Measurements from ENCODE around the gene GABBR1. TPM values are rescaled to one million over a fixed set of nuclear protein-coding genes. Genes with fewer than 3 reads are reported as not detected.

GABBR1 gene
- total and polyA plus RNA-seq, 2 donors (not counting 1 experiment from before 2014, with no cell fraction given) = 198 to 241 TPM

DNA sequence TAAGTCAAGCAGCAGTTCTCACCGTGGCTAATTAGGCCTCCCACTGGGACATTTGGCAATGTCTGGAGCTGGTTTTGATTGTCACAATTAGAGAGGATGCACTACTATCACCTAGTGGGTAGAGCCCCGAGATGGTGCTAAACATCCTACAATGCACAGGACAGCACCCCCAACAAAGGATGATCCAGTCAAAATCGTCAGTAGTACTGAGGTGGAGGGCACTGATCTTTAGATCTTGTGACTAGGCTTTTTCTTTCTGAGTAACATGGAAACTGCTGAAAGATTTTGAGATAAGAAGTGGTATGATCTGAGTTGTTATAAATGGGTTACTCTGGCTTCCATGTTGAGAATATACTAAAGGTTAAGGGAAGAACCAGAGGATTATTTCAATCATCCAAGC is 85.4 kb downstream of the GABBR1 start:
- POLR2A ChIA-PET = no interaction called here

GRCh38 chr6:29537714-29538403 is 95.1 kb downstream of the GABBR1 start:
- TF ChIP-seq, protein P1, sequence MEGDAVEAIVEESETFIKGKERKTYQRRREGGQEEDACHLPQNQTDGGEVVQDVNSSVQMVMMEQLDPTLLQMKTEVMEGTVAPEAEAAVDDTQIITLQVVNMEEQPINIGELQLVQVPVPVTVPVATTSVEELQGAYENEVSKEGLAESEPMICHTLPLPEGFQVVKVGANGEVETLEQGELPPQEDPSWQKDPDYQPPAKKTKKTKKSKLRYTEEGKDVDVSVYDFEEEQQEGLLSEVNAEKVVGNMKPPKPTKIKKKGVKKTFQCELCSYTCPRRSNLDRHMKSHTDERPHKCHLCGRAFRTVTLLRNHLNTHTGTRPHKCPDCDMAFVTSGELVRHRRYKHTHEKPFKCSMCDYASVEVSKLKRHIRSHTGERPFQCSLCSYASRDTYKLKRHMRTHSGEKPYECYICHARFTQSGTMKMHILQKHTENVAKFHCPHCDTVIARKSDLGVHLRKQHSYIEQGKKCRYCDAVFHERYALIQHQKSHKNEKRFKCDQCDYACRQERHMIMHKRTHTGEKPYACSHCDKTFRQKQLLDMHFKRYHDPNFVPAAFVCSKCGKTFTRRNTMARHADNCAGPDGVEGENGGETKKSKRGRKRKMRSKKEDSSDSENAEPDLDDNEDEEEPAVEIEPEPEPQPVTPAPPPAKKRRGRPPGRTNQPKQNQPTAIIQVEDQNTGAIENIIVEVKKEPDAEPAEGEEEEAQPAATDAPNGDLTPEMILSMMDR (IDR thresholded peaks at IDR 0.05) = no peak
- TF ChIP-seq EZH2 (IDR thresholded peaks at IDR 0.05; ENCODE audit: borderline replicate concordance, insufficient read depth, low read depth, low read length, poor library complexity, severe bottlenecking) = no peak
- Histone ChIP-seq H3K9ac (ENCODE audit: low read length) (no peak overlapping the region), H3K79me2 (ENCODE audit: control insufficient read depth, insufficient read depth, low read length) (no peaks in the 10 kb centered on the region), H2AFZ (ENCODE audit: insufficient read depth, low read depth, low read length, poor library complexity, severe bottlenecking) (no peak overlapping the region), H3K27ac (ENCODE audit: low read length in 2 of 2) (no peak overlapping the region), H3K4me2 (replicated peaks; ENCODE audit: low read depth, low read length, poor library complexity, severe bottlenecking) (no peak overlapping the region), H3K27me3 (replicated peaks in 1 of 4; ENCODE audit: control extremely low read depth in 1 of 4, control insufficient read depth in 3 of 4, insufficient read depth in 4 of 4, low read length in 3 of 4) (no peaks in the 10 kb centered on the region), H3K4me1 (ENCODE audit: control insufficient read depth in 2 of 2, insufficient read depth in 2 of 2, low read length in 2 of 2) (no peaks in the 10 kb centered on the region), H3K4me3 (ENCODE audit: control extremely low read depth in 1 of 5, extremely low read depth in 1 of 5, insufficient read depth in 1 of 5, low read depth in 2 of 5, low read length in 4 of 5) (no peak overlapping the region), H3K36me3 (replicated peaks in 1 of 2; ENCODE audit: control extremely low read depth in 1 of 2, control insufficient read depth in 1 of 2, extremely low read depth in 1 of 2, insufficient read depth in 2 of 2, low read length in 1 of 2) (no peaks in the 10 kb centered on the region), H3K9me3 (ENCODE audit: control extremely low read depth in 1 of 3, control insufficient read depth in 2 of 3, insufficient read depth in 1 of 3, low read length in 2 of 3) (no peaks in the 10 kb centered on the region), H4K20me1 (ENCODE audit: control insufficient read depth, insufficient read depth, low read length, poor library complexity, severe bottlenecking) (no peaks in the 10 kb centered on the region)
- H3K4me3 Mint-ChIP-seq = no peak overlapping the region
- no peaks in the 10 kb centered on the region for H3K4me1 Mint-ChIP-seq
- no peaks in the 10 kb centered on the region for H3K9me3 Mint-ChIP-seq (ENCODE audit: insufficient read depth)
- DNase-seq (no peak), ATAC-seq (ENCODE audit: low read depth) (no peak)
- CTCF ChIA-PET = no interaction called here
- intact Hi-C loops (cut with micrococcal nuclease) = no loop called here
- WGBS (ENCODE audit: insufficient coverage) = 96% methylated on average over 3 of the region's 4 CpGs
- H3K27me3 Mint-ChIP-seq = peaks cover 21% of the 10 kb centered on the region
- POLR2A ChIA-PET = no interaction called here
- H3K27ac Mint-ChIP-seq = no peak overlapping the region

More for the DNA sequence above, 85.4 kb downstream of the GABBR1 start:
- Histone ChIP-seq H3K9ac (ENCODE audit: low read length) (no peak overlapping the region), H3K4me1 (ENCODE audit: control insufficient read depth in 2 of 2, insufficient read depth in 2 of 2, low read length in 2 of 2) (peaks cover 0 to under 1% of the 10 kb centered on the region in 2 donors), H4K20me1 (ENCODE audit: control insufficient read depth, insufficient read depth, low read length, poor library complexity, severe bottlenecking) (no peaks in the 10 kb centered on the region), H3K9me3 (ENCODE audit: control extremely low read depth in 1 of 3, control insufficient read depth in 2 of 3, insufficient read depth in 1 of 3, low read length in 2 of 3) (no peaks in the 10 kb centered on the region), H3K36me3 (replicated peaks in 1 of 2; ENCODE audit: control extremely low read depth in 1 of 2, control insufficient read depth in 1 of 2, extremely low read depth in 1 of 2, insufficient read depth in 2 of 2, low read length in 1 of 2) (no peaks in the 10 kb centered on the region), H2AFZ (ENCODE audit: insufficient read depth, low read depth, low read length, poor library complexity, severe bottlenecking) (no peak overlapping the region), H3K27ac (ENCODE audit: low read length in 2 of 2) (no peak overlapping the region), H3K27me3 (replicated peaks in 1 of 4; ENCODE audit: control extremely low read depth in 1 of 4, control insufficient read depth in 3 of 4, insufficient read depth in 4 of 4, low read length in 3 of 4) (peaks cover 0 to 10% (median 3%) of the 10 kb centered on the region in 4 experiments), H3K4me2 (replicated peaks; ENCODE audit: low read depth, low read length, poor library complexity, severe bottlenecking) (no peak overlapping the region), H3K4me3 (ENCODE audit: control extremely low read depth in 1 of 5, extremely low read depth in 1 of 5, insufficient read depth in 1 of 5, low read depth in 2 of 5, low read length in 4 of 5) (no peak overlapping the region), H3K79me2 (ENCODE audit: control insufficient read depth, insufficient read depth, low read length) (no peaks in the 10 kb centered on the region)
- WGBS (ENCODE audit: insufficient coverage) = 70% methylated on average over 2 of the region's 3 CpGs
- Mint-ChIP-seq H3K27ac (no peak overlapping the region), H3K27me3 (peaks cover 32% of the 10 kb centered on the region), H3K4me1 (peaks cover under 1% of the 10 kb centered on the region), H3K4me3 (no peak overlapping the region), H3K9me3 (ENCODE audit: insufficient read depth) (no peaks in the 10 kb centered on the region)
- CTCF ChIA-PET = no interaction called here
- intact Hi-C loops (cut with micrococcal nuclease) = no loop called here
- TF ChIP-seq EZH2 (IDR thresholded peaks at IDR 0.05; ENCODE audit: borderline replicate concordance, insufficient read depth, low read depth, low read length, poor library complexity, severe bottlenecking) = no peak
- TF ChIP-seq, protein P1 (IDR thresholded peaks at IDR 0.05) = no peak
- no peak for ATAC-seq (ENCODE audit: low read depth)
- no peak for DNase-seq
